ENCODE measurements around the gene JARID2.

The JARID2 gene

GRCh38 chr6:15327271-15327670 is 81.4 kb downstream of the JARID2 start (continued):
- TF ChIP-seq ZNF132 (tag by site-specific recombination; IDR thresholded peaks at IDR 0.05; ENCODE audit: borderline replicate concordance) (no peak), SP7 (tag by site-specific recombination; IDR thresholded peaks at IDR 0.05) (peak; percentile 64), ZNF202 (tag by site-specific recombination; IDR thresholded peaks at IDR 0.05; ENCODE audit: borderline replicate concordance) (no peak), ZNF791 (tag by site-specific recombination; IDR thresholded peaks at IDR 0.05) (no peak), KLF16 (tag by site-specific recombination; IDR thresholded peaks at IDR 0.05) (no peak), ZEB2 (tag by site-specific recombination; IDR thresholded peaks at IDR 0.05) (peak; percentile 83), MYNN (tag by site-specific recombination; IDR thresholded peaks at IDR 0.05; ENCODE audit: borderline replicate concordance) (no peak), ZSCAN30 (tag by site-specific recombination; IDR thresholded peaks at IDR 0.05) (0 out of 2 replicates have a peak, but pooled peaks have one; percentile 33), ZBTB26 (tag by site-specific recombination; optimal IDR thresholded peaks at IDR 0.05) (peak; percentile 63), GLIS2 (tag by site-specific recombination; IDR thresholded peaks at IDR 0.05) (no peak), PRDM1 (tag by site-specific recombination; IDR thresholded peaks at IDR 0.05) (no peak), GLI2 (tag by site-specific recombination; IDR thresholded peaks at IDR 0.05; ENCODE audit: borderline replicate concordance, low read depth) (no peak)

- Histone ChIP-seq H3K4me1 (ENCODE audit: control insufficient read depth, insufficient read depth, low read length) (peaks cover 45% of the 10 kb centered on the region), H3K9me3 (ENCODE audit: control insufficient read depth, insufficient read depth, low read depth, low read length) (no peaks in the 10 kb centered on the region), H3K4me3 (ENCODE audit: low read depth, low read length) (no peak overlapping the region), H3K27ac (ENCODE audit: extremely low read depth, low read depth, low read length) (no peak overlapping the region), H3K36me3 (ENCODE audit: control insufficient read depth in 2 of 2, insufficient read depth in 1 of 2, low read length in 2 of 2) (no peaks in the 10 kb centered on the region; a peak in 1 of 3 replicates)
- ChIA-PET POLR2A (no interaction called here), CTCF (interaction anchor here (0.7 to 1.0 kb wide), 2 partner anchors 17 to 65 kb away, joined by 3 read pairs; no protein-coding TSS in a partner anchor)
- no peak for TF ChIP-seq ZNF645 (tag by site-specific recombination; IDR thresholded peaks at IDR 0.05)
- no peak for TF ChIP-seq ZNF585B (tag by site-specific recombination; IDR thresholded peaks at IDR 0.05)
- no peak for TF ChIP-seq SETDB1 (IDR thresholded peaks at IDR 0.05; ENCODE audit: insufficient read length, low read length)
- no peak for TF ChIP-seq ZNF335 (tag by site-specific recombination; conservative IDR thresholded peaks at IDR 0.05)
- no peak for TF ChIP-seq YY2 (tag by site-specific recombination; IDR thresholded peaks at IDR 0.05)
- TF ChIP-seq ZNF114 (tag by site-specific recombination; IDR thresholded peaks at IDR 0.05): no peak
- TF ChIP-seq ZEB2 (tag by site-specific recombination; IDR thresholded peaks at IDR 0.05): peak; percentile 80; the same call in 1 of the 2 replicates
- TF ChIP-seq ZSCAN16 (tag by site-specific recombination; IDR thresholded peaks at IDR 0.05): no peak
- TF ChIP-seq MZF1 (tag by site-specific recombination; IDR thresholded peaks at IDR 0.05; ENCODE audit: borderline replicate concordance): no peak
- no peak for TF ChIP-seq ZNF132 (tag by site-specific recombination; IDR thresholded peaks at IDR 0.05; ENCODE audit: borderline replicate concordance)
- TF ChIP-seq ZNF555 (tag by site-specific recombination; conservative IDR thresholded peaks at IDR 0.05): no peak
- TF ChIP-seq SP2 (tag by site-specific recombination; IDR thresholded peaks at IDR 0.05): no peak
- TF ChIP-seq ZNF600 (tag by site-specific recombination; IDR thresholded peaks at IDR 0.05): no peak
- no peak for TF ChIP-seq ZNF501 (tag by site-specific recombination; IDR thresholded peaks at IDR 0.05)
- TF ChIP-seq ATF2 (tag by site-specific recombination; IDR thresholded peaks at IDR 0.05; ENCODE audit: low read depth): no peak
- no peak for TF ChIP-seq ZNF707 (tag by site-specific recombination; IDR thresholded peaks at IDR 0.05)
- peak; percentile 20; the same call in 1 of the 2 replicates for TF ChIP-seq OSR2 (tag by site-specific recombination; IDR thresholded peaks at IDR 0.05)
- TF ChIP-seq HOXC10 (CRISPR knock-in tag; IDR thresholded peaks at IDR 0.05): no peak
- TF ChIP-seq SP7 (tag by site-specific recombination; IDR thresholded peaks at IDR 0.05): peak; percentile 87
- no peak for TF ChIP-seq TSHZ1 (tag by site-specific recombination; IDR thresholded peaks at IDR 0.05; ENCODE audit: borderline replicate concordance)
- TF ChIP-seq ZNF514 (tag by site-specific recombination; IDR thresholded peaks at IDR 0.05): no peak
Measured at GRCh38 chr6:15329197-15329671, 83.4 kb downstream of the JARID2 start.
